ENCODE measurements around the gene COLEC12.
A peak's percentile ranks its signal among the peaks of the same experiment; 100 is the strongest.

The COLEC12 gene

GRCh38 chr18:500632-501405 lies at the start of gene COLEC12:
Gene COLEC12, minus strand, starts transcription at chr18:500701. Its CDS starts 187 bp downstream, at chr18:500514.
- DNase-seq (ENCODE audit: low read depth): no peak

- DNase-seq (ENCODE audit: low read depth): no peak
Measured at GRCh38 chr18:549967-550366, 49.5 kb upstream of the COLEC12 start.

- DNase-seq (ENCODE audit: low read depth): no peak
Measured at GRCh38 chr18:543447-544078, 43.1 kb upstream of the COLEC12 start.

GRCh38 chr18:533995-534601 lies 33.6 kb upstream of the COLEC12 start:
- DNase-seq (ENCODE audit: low read depth): no peak

- DNase-seq (ENCODE audit: low read depth): no peak
Measured at GRCh38 chr18:532632-533031, 32.1 kb upstream of the COLEC12 start.

GRCh38 chr18:532018-532417 lies 31.5 kb upstream of the COLEC12 start:
- DNase-seq (ENCODE audit: low read depth): no peak

- no peak for DNase-seq (ENCODE audit: low read depth)
Measured at GRCh38 chr18:527146-527545, 26.6 kb upstream of the COLEC12 start.

- no peak for DNase-seq (ENCODE audit: low read depth)
Measured at GRCh38 chr18:526681-527080, 26.2 kb upstream of the COLEC12 start.

GRCh38 chr18:525036-525797 lies 24.7 kb upstream of the COLEC12 start:
- peak; percentile 20 for DNase-seq (ENCODE audit: low read depth)

GRCh38 chr18:524466-524865 lies 24.0 kb upstream of the COLEC12 start:
- no peak for DNase-seq (ENCODE audit: low read depth)

- no peak for DNase-seq (ENCODE audit: low read depth)
Measured at GRCh38 chr18:523561-523960, 23.1 kb upstream of the COLEC12 start.

GRCh38 chr18:519019-519879 lies 18.7 kb upstream of the COLEC12 start:
- no peak for DNase-seq (ENCODE audit: low read depth)

GRCh38 chr18:518081-518480 lies 17.6 kb upstream of the COLEC12 start:
- DNase-seq (ENCODE audit: low read depth): no peak

GRCh38 chr18:515838-516237 lies 15.3 kb upstream of the COLEC12 start:
- no peak for DNase-seq (ENCODE audit: low read depth)

GRCh38 chr18:515156-515815 lies 14.8 kb upstream of the COLEC12 start:
- DNase-seq (ENCODE audit: low read depth): no peak

GRCh38 chr18:513826-514530 lies 13.5 kb upstream of the COLEC12 start:
- no peak for DNase-seq (ENCODE audit: low read depth)

GRCh38 chr18:512957-513356 lies 12.5 kb upstream of the COLEC12 start:
- DNase-seq (ENCODE audit: low read depth): no peak

GRCh38 chr18:508835-509234 lies 8.3 kb upstream of the COLEC12 start:
- DNase-seq (ENCODE audit: low read depth): no peak

GRCh38 chr18:507636-508035 lies 7.1 kb upstream of the COLEC12 start:
- DNase-seq (ENCODE audit: low read depth): no peak

GRCh38 chr18:506801-507200 lies 6.3 kb upstream of the COLEC12 start:
- DNase-seq (ENCODE audit: low read depth): no peak
